Hematopoietic multipotent progenitor cell treated with erythropoietin and hydrocortisone succinate and interleukin-3 and kit ligand, for 4 days (in vitro differentiated cells): ENCODE results near the gene GUCY2C.

Experiments used
- DNase-seq: peaks from one replicate; pipeline ENCODE4 v3.0.0-alpha.2; 2015

The GUCY2C gene

GRCh38 chr12:14567351-14568162 is 128.8 kb downstream of the GUCY2C start, which contains the start of gene PLBD1:
PLBD1 (minus strand) TSS chr12:14567883; CDS start chr12:14567696, 187 bp downstream.
- peak; percentile 30 for DNase-seq

- DNase-seq, result no peak
Measured at GRCh38 chr12:14564336-14564959, 132.0 kb downstream of the GUCY2C start.

- no peak for DNase-seq
Measured at GRCh38 chr12:14563046-14563445, 133.4 kb downstream of the GUCY2C start.
